22Rv1 (cell line): ENCODE results near the gene SCUBE1.

ENCODE experiments used
- H3K27ac ChIP-seq: fragments of 450-650 bp; 2 replicates; pipeline ENCODE4 v1.5.1; 2017
- ZFX ChIP-seq: fragments of 450-650 bp; IDR thresholded peaks from 2 replicates; pipeline ENCODE4 v1.6.1; 2017; ENCODE audit warnings: antibody characterized with exemption, borderline replicate concordance
- TF ChIP-seq, protein P1 (sequence below): fragments of 450-650 bp; IDR thresholded peaks from 2 replicates; pipeline ENCODE4 v1.5.1; 2017; ENCODE audit warnings: mild to moderate bottlenecking

The SCUBE1 gene

DNA sequence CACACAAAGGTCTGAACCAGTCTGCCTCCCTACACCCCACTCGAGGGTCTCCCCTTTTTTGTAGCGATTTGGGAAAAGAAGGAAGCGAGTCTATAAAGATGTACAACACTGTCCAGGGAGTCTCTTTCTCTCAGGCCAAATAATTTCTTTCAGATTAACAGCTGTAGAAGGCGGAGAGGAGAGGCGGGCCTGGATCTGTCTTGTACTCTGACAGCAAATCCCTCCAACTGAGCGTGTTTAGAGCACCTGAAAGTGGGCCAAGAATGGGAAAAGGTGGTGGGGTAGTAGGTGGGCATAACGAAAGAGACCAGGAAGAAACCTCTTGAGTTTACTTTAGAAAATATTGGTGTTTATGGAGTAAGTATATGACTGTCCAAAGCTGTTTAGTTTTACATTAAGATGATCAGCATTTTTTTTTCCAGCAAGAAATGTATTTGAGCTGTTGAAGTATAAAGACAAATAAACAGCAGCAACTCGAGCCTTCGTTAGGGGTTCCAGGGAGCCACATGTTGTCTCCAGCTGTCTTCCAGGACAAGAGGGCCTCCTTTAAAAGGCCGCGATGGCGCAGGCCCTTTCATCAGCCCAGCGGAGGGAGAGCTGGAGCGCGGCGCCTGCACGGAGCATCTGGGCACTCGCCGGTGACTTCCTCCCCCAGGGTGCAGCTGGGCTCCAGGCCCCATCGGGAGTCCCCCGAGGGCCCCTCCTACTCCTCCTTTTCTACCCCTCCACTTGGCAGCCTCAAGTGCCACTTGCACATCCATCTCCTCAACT lies 34.9 kb downstream of the SCUBE1 start:
- H3K27ac ChIP-seq, result no peak overlapping the region
- no peak for TF ChIP-seq ZFX
- TF ChIP-seq, protein P1, sequence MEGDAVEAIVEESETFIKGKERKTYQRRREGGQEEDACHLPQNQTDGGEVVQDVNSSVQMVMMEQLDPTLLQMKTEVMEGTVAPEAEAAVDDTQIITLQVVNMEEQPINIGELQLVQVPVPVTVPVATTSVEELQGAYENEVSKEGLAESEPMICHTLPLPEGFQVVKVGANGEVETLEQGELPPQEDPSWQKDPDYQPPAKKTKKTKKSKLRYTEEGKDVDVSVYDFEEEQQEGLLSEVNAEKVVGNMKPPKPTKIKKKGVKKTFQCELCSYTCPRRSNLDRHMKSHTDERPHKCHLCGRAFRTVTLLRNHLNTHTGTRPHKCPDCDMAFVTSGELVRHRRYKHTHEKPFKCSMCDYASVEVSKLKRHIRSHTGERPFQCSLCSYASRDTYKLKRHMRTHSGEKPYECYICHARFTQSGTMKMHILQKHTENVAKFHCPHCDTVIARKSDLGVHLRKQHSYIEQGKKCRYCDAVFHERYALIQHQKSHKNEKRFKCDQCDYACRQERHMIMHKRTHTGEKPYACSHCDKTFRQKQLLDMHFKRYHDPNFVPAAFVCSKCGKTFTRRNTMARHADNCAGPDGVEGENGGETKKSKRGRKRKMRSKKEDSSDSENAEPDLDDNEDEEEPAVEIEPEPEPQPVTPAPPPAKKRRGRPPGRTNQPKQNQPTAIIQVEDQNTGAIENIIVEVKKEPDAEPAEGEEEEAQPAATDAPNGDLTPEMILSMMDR, result no peak

DNA sequence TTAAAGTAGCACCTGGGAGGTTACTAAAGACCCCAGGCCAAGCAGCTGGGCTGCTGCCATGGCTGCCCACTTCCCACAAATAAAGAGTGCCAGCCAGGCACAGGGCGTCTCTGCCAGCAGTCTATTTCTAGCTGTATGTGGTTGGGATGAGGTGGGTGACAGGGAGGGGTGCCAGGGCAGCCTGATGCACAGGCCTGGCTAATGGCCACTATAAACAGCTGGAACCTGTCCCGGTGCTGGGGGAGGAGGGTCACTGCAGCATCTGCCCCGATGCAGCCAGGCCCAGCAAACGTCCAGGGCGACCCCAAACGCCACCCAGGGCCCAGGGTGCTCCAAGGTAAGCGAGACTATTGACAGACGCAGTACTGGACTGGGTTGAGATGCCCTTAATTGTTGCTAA lies 37.4 kb downstream of the SCUBE1 start:
- no peak overlapping the region for H3K27ac ChIP-seq
- TF ChIP-seq, protein P1, result no peak
- TF ChIP-seq ZFX, result no peak

DNA sequence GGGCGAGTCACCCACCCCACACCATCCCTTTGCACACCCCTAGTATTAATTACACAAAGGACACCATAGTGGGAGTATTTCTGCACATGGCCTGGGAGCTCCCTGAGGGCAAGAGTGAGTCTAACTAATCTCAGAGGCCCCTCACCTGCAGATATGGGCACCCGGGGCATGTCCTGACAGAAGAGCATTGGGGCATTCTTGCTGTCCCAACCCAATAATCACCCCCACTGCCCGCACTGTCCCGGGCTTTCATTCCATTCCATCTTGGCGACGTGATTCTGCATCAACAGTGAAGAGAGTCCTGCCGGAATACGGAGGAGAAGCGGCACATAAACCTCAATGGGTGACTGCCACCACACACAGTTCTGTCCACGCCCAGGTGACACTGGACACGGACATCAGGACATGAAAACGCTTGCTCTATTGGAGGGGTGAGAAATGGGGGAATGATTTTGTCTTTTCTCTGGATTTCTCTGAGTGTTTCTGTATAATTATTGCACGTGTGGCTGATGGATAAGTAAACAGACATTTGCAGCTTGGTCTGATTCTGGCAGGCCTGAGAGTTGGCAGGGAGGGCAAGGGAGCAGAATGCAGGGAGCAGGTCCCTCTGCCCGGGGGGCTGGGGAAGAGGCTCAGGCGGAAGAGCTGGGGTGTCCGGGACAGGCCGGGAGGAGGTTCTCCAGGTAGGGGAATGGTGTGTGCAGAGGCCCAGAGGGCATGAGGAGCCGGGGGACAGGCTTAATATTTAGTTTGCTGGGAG lies 38.2 kb downstream of the SCUBE1 start:
- TF ChIP-seq, protein P1, result no peak
- TF ChIP-seq ZFX, result no peak
- no peak overlapping the region for H3K27ac ChIP-seq

DNA sequence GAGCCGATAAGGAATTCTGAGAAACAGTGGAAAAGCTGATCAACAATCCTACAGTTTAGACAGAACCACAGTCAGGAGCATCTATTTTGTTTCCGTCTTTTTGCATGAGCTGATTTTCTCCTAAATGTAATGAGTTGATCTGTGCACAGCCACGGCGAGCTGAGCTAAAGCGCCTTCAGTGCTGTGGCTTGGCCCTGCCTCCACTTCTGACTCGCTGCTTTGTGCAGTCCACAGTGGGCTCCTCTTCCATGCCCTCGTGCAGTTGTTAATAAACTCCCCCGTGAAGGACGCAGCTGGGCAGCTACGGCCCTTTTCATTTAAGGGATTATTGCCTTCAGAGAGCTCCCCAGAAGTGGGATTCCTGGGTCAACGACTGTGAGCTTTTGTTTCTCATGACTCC lies 39.4 kb downstream of the SCUBE1 start:
- no peak for TF ChIP-seq ZFX
- TF ChIP-seq, protein P1, result no peak
- H3K27ac ChIP-seq, result no peak overlapping the region

DNA sequence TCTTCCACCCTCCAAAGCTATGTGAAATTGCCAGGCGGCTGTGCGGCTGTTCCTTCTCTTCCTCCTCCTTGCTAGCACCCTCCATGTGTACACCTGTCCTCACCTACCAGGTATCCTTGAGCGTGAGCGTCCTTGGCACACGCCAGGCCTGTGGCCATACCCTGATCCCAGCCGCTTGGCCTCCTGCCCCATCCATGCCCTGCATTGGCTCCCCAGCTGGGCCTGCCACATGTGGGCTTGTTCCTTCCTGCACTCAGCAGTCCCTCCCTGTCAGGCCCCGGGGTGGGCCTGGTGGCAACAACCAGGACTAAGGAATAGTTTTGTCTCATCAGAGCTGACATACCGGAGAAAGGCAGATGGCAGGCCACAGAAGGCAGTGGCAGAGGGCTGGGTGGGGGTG lies 40.0 kb downstream of the SCUBE1 start:
- H3K27ac ChIP-seq, result no peak overlapping the region

DNA sequence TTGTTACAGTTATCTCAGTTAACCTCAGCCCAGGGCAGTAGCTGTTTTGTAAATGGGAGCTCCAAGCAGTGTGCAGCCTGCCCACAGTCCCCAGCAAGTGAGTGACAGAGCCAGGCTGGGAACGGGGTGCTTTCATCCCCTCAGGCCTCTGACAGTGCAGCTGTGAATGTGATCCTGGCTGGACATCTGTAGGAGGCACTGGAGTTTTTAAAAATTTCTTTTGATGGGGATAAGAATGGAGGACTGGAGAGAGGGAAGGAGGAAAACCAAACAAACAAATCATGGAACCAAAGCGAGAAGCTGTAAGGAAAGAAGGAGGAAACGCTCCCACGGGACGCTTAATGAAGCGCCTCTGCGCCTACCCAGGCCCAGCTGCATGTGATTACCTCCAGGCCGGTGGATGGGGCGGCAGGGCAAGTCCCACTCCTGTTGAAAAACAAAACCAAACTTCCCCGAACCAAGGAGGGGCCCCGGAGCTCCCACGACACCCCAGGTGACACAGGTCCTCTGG lies 40.6 kb downstream of the SCUBE1 start:
- no peak overlapping the region for H3K27ac ChIP-seq
- TF ChIP-seq, protein P1, result no peak

More for the DNA sequence above, 40.0 kb downstream of the SCUBE1 start:
- no peak for TF ChIP-seq ZFX
- TF ChIP-seq, protein P1, result no peak

DNA sequence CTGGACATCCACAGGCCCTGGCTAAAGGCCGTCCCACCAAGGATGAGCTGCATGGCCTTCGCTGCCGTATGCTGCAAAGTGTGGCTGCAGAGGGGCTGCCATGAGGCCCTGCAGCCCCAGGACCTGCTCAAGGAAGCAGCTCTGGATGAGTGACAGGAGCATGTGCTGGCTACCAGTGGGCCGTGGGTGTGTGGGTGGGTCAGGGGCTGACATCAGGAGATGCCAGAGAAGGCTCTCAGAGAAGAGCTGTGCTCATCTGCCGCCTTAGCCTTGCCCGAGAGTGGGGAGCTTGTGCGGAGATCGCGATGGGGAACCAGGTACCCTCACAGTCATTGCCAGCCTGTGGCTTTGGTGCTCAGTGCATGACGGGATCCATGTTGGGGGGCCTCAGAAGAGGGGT lies 41.3 kb downstream of the SCUBE1 start:
- no peak overlapping the region for H3K27ac ChIP-seq
- TF ChIP-seq, protein P1, result no peak
- TF ChIP-seq ZFX, result no peak
